Measurements from ENCODE around the gene CASP3.
"Not testable (repeated sequence)": the region's sequence is repeated elsewhere in the genome, so short reads cannot be mapped to it uniquely, and the experiment has no call there.

Gene CASP3

DNA sequence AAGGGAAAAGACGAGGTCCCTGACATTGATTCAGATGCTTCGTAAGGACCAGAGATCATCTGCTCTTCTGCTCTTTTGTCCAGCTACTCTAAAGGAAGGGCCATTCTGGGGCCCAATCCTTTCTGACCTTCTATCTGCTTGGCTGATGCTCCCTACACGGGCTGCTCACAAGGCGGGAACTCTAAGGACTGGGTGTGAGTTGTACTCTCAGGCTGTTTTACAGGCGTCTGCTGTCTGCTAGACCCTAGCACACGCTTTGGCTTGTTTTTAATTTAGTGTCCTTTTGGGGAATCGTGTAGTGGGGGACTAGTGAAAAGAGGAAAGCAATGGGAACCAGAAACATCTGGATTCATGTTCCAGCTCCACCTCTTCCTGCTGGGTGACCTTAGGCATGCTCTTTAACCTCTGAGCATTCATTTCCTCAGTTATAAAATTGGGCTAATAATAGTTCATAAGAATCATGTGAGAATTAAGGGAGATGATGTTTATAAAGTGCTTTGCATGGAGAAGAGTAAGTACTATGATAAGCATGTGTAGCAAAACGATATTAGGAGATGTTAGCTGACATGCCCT lies 53.1 kb downstream of the CASP3 start:
- Histone ChIP-seq H3K4me3 (no peak overlapping the region), H3K36me3 (no peaks in the 10 kb centered on the region), H3K27me3 (no peaks in the 10 kb centered on the region), H3K4me1 (no peaks in the 10 kb centered on the region), H3K9me3 (no peaks in the 10 kb centered on the region), H3K27ac (no peak overlapping the region)
- TF ChIP-seq CTCF (IDR thresholded peaks at IDR 0.05): no peak
- intact Hi-C loops (cut with DNase I; ENCODE audit: low total_unique reads): no loop called here
- DNase-seq: no peak

- no peak overlapping the region for H3K4me3 ChIP-seq
- intact Hi-C loops (cut with DNase I; ENCODE audit: low total_unique reads): no loop called here
- H3K36me3 ChIP-seq: no peaks in the 10 kb centered on the region
- no peaks in the 10 kb centered on the region for H3K9me3 ChIP-seq
- H3K27ac ChIP-seq: no peak overlapping the region
- DNase-seq: no peak
- TF ChIP-seq CTCF (IDR thresholded peaks at IDR 0.05): no peak
- H3K4me1 ChIP-seq: no peaks in the 10 kb centered on the region
- H3K27me3 ChIP-seq: no peaks in the 10 kb centered on the region
Measured at GRCh38 chr4:184595430-184595829, 53.8 kb downstream of the CASP3 start.

DNA sequence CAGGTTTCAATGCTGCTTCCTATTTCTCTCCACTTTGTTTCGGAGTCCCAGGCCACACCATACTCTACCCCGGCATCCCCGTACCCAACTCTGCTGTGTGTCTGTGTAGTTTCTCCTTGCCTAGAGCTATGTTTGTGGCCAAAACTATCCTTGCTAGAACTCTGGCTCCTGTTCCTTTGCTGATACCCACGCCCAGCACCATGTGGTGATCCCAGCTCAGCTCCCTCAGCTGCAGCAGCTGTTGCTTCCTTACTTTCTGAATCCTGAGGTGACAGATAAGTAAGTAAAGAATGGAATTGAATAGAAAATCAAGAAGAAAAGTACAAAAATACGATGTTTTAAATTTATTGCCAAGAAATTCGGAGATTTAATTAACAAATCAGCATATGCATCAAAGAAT lies 55.8 kb downstream of the CASP3 start:
- H3K36me3 ChIP-seq: no peaks in the 10 kb centered on the region
- H3K4me1 ChIP-seq: no peaks in the 10 kb centered on the region
- DNase-seq: no peak
- H3K4me3 ChIP-seq: no peak overlapping the region
- no peaks in the 10 kb centered on the region for H3K27me3 ChIP-seq
- TF ChIP-seq CTCF (IDR thresholded peaks at IDR 0.05): no peak
- H3K27ac ChIP-seq: no peak overlapping the region
- H3K9me3 ChIP-seq: no peaks in the 10 kb centered on the region
- intact Hi-C loops (cut with DNase I; ENCODE audit: low total_unique reads): no loop called here

- H3K27me3 ChIP-seq; DNase-seq; H3K4me3 ChIP-seq; H3K9me3 ChIP-seq; H3K27ac ChIP-seq; H3K4me1 ChIP-seq; H3K36me3 ChIP-seq; intact Hi-C loops (cut with DNase I; ENCODE audit: low total_unique reads): not testable (repeated sequence)
Measured at GRCh38 chr4:184591747-184592270, 57.4 kb downstream of the CASP3 start.

DNA sequence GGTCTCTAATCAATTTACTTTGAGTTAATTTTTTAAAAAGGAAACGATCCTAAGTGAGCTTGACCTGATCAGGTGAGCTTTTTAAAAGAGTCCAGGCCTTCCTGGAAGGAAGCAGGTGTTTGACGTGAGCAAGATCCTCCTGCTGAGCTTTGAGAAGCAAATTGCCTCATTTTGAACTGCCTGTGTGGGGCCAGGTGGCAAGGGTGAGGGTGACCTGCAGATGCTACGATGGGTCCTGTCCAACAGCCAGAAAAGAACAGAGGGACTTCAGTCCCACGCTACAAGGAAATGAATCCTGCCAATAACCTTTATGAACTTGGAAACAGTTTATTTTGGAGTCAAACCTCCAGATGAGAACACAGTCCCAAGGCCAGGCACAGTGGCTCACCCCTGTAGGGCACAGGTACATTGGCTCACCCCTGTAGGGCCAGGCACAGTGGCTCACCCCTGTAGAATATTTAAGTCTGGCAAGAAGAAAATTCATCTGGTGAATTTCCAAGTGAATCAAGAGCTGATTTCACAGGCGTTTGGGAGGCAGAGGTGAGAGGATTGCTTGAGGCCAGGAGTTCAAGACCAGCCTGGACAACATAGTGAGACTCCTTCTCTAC lies 58.1 kb downstream of the CASP3 start:
- no peak overlapping the region for H3K27ac ChIP-seq
- H3K36me3 ChIP-seq: no peaks in the 10 kb centered on the region
- no peaks in the 10 kb centered on the region for H3K27me3 ChIP-seq
- no peak overlapping the region for H3K4me3 ChIP-seq
- DNase-seq: no peak
- no peak for TF ChIP-seq CTCF (IDR thresholded peaks at IDR 0.05)
- H3K9me3 ChIP-seq: no peaks in the 10 kb centered on the region
- intact Hi-C loops (cut with DNase I; ENCODE audit: low total_unique reads): no loop called here
- no peaks in the 10 kb centered on the region for H3K4me1 ChIP-seq

GRCh38 chr4:184590196-184590595 lies 59.1 kb downstream of the CASP3 start:
- Histone ChIP-seq H3K36me3 (no peaks in the 10 kb centered on the region), H3K9me3 (no peaks in the 10 kb centered on the region), H3K27ac (no peak overlapping the region), H3K4me1 (no peaks in the 10 kb centered on the region), H3K4me3 (no peak overlapping the region), H3K27me3 (no peaks in the 10 kb centered on the region)
- DNase-seq: no peak
- intact Hi-C loops (cut with DNase I; ENCODE audit: low total_unique reads): no loop called here
- TF ChIP-seq CTCF (IDR thresholded peaks at IDR 0.05): no peak

Measured in tibial artery (tissue), 4 donors.